B cell (primary cell): ENCODE data around the gene GCFC2.

Source experiments
- EZH2 ChIP-seq: IDR thresholded peaks from 2 replicates; pipeline ENCODE4 v1.6.1; 2012; ENCODE audit warnings: borderline replicate concordance, low read depth, mild to moderate bottlenecking, moderate library complexity, low read length; ENCODE audit not compliant: insufficient read depth, poor library complexity, severe bottlenecking
- TF ChIP-seq, protein P1 (sequence below): fragments of 200-600 bp; IDR thresholded peaks from one replicate; pipeline ENCODE4 v1.8.0; 2022; ENCODE audit warnings: antibody characterized with exemption, mild to moderate bottlenecking

DNA sequence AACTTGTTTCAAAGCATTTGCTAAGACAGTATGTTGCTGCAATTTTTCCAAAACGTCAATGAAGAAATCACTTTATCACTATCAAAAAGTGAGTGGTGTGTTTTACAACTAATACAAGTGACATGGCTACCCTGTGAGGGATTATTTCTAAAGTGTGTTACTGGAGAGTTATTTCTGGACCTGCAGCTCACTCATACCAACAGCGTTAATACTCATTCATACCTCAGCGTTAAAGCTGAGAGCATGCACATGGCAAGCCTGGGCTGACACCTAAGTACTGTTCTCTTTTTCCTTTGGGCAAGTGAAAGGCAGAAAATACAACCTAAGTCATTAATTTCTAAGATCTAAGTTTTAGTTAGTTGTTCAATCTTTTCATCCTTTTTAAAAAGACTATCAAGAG, 77.1 kb downstream of the GCFC2 start:
- TF ChIP-seq EZH2: no peak
- TF ChIP-seq, protein P1, sequence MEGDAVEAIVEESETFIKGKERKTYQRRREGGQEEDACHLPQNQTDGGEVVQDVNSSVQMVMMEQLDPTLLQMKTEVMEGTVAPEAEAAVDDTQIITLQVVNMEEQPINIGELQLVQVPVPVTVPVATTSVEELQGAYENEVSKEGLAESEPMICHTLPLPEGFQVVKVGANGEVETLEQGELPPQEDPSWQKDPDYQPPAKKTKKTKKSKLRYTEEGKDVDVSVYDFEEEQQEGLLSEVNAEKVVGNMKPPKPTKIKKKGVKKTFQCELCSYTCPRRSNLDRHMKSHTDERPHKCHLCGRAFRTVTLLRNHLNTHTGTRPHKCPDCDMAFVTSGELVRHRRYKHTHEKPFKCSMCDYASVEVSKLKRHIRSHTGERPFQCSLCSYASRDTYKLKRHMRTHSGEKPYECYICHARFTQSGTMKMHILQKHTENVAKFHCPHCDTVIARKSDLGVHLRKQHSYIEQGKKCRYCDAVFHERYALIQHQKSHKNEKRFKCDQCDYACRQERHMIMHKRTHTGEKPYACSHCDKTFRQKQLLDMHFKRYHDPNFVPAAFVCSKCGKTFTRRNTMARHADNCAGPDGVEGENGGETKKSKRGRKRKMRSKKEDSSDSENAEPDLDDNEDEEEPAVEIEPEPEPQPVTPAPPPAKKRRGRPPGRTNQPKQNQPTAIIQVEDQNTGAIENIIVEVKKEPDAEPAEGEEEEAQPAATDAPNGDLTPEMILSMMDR: no peak
